Cardiac fibroblast (primary cell): ENCODE results near the gene D2HGDH.
"Not testable (repeated sequence)": the region's sequence is repeated elsewhere in the genome, so short reads cannot be mapped to it uniquely, and the experiment has no call there.

ENCODE experiments used
- DNase-seq, 2 donors: peaks; one replicate each; pipeline versions ENCODE4 v3.0.0 to v3.0.0-alpha.2; 2010; ENCODE audit warnings: low read depth in 2 of 2
- H3K4me3 ChIP-seq, 2 donors: replicated peaks in 1 of 2; 1 replicate in 1 of 2; 2 replicates in 1 of 2; pipeline ENCODE4 v1.5.1; 2011; ENCODE audit warnings: low read depth in 2 of 2, low read length in 2 of 2, mild to moderate bottlenecking in 2 of 2, moderate library complexity in 1 of 2
- TF ChIP-seq, protein P1 (sequence below): IDR thresholded peaks from one replicate; pipeline ENCODE4 v1.5.1; 2011; ENCODE audit warnings: low read depth, mild to moderate bottlenecking, low read length, inconsistent platforms

Gene D2HGDH

GRCh38 chr2:241814393-241814642 is 79.9 kb downstream of the D2HGDH start:
- no peak overlapping the region for H3K4me3 ChIP-seq
- DNase-seq: no peak
- TF ChIP-seq, protein P1, sequence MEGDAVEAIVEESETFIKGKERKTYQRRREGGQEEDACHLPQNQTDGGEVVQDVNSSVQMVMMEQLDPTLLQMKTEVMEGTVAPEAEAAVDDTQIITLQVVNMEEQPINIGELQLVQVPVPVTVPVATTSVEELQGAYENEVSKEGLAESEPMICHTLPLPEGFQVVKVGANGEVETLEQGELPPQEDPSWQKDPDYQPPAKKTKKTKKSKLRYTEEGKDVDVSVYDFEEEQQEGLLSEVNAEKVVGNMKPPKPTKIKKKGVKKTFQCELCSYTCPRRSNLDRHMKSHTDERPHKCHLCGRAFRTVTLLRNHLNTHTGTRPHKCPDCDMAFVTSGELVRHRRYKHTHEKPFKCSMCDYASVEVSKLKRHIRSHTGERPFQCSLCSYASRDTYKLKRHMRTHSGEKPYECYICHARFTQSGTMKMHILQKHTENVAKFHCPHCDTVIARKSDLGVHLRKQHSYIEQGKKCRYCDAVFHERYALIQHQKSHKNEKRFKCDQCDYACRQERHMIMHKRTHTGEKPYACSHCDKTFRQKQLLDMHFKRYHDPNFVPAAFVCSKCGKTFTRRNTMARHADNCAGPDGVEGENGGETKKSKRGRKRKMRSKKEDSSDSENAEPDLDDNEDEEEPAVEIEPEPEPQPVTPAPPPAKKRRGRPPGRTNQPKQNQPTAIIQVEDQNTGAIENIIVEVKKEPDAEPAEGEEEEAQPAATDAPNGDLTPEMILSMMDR: no peak

DNA sequence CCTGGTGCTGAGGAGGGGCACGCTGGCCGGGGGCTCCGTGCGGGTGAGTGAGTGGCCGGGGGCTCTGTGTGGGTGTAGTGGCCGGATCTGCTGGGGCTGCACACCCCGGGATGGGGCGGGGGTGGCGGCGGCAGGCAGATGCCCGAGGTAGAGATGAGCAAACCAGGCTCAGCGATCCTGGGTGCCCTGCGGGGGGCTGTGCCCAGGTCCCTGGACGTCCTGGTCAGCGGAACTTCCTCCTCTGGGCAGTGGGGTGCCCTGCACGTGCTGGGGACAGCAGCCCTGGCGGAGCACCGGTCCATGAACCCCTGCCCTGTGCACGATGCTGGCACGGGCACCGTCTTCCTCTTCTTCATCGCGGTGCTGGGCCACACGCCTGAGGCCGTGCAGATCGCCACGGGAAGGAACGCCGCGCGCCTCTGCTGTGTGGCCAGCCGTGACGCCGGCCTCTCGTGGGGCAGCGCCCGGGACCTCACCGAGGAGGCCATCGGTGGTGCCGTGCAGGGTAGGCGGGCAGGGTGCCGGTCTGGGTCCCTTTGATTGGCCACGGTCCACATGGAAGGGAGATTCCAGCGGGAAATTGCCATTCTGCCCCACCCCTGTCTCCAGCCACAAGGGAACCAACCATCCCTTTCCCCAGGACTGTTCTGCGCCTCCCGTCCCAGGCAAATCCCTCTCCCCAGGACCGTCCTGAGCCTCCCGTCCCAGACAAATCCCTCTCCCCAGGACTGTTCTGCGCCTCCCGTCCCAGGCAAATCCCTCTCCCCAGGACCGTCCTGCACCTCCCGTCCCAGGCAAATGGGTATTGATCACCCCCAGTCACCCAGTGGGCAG is 80.4 kb downstream of the D2HGDH start:
- TF ChIP-seq, protein P1: no peak
- DNase-seq: no peak
- H3K4me3 ChIP-seq: no peak overlapping the region

DNA sequence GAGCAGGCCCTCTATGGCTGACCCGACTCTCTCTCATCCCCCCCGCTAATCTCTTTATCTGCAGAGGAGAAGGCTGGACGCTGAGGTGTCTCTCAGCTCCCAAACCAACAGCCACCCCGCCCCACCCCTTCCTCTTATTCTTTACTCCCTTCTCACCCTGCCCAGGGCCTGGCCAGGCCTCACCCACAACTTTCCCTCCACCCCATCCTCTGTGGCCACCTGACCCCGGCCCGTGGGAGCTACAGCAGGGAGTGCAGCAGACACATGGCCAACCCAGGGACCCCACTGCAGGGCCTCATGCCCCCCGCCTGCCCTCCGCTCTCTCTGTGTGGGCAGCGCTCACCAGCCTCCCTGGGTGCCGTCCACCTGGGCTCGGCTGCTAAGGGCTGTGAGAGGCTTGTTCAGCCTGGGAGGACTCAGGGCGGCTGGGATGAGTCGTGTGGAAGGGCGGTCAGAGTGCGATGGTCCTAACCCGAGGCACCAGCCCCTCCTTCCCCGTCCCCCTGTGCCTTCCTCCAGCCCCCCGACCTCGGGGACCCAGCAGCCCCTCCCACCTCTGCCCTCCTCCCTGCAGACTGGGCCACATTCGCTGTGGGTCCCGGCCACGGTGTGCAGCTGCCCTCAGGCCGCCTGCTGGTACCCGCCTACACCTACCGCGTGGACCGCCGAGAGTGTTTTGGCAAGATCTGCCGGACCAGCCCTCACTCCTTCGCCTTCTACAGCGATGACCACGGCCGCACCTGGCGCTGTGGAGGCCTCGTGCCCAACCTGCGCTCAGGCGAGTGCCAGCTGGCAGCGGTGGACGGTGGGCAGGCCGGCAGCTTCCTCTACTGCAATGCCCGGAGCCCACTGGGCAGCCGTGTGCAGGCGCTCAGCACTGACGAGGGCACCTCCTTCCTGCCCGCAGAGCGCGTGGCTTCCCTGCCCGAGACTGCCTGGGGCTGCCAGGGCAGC is 81.3 kb downstream of the D2HGDH start:
- DNase-seq: no peak
- TF ChIP-seq, protein P1: no peak
- H3K4me3 ChIP-seq: no peak overlapping the region

- DNase-seq: no peak
- H3K4me3 ChIP-seq: no peak overlapping the region
- TF ChIP-seq, protein P1: no peak
These were observed 82.1 kb downstream of the D2HGDH start for GRCh38 chr2:241816431-241817121.

DNA sequence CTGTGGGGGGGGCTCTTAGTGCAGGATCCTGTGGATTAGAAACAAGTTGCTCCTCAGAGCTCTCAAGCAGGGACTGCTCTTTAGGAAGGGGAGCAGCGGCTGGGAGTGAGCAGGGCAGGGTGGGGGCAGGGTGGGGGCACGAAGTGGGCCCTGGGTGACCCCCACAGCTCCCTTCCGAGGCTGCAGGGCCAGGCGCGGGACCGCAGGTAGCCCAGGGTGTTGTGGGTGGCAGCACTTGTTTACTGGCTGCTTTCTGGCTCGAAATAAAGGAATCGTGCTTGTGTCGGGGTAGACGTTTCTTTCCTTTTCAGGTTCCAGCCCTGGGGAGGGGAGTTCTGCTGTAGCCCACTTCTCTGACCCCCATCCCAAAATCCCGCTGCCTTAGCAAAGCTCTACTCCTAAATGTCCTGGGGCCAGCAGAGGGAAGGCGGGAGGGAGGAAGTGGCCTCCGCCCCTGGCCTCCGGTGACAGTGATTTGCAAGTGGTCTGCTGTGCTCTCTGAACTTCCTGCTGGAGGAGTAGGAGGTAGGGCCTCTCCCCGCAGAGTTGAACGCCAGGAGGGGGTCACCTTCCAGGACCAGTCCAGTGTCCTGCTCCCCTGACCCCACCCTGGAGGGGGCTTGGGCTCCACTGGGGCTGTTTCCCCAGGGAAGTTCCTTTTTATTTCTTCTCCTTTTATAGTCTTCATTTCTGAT is 82.8 kb downstream of the D2HGDH start:
- no peak for DNase-seq
- H3K4me3 ChIP-seq: no peak overlapping the region
- TF ChIP-seq, protein P1: no peak

DNA sequence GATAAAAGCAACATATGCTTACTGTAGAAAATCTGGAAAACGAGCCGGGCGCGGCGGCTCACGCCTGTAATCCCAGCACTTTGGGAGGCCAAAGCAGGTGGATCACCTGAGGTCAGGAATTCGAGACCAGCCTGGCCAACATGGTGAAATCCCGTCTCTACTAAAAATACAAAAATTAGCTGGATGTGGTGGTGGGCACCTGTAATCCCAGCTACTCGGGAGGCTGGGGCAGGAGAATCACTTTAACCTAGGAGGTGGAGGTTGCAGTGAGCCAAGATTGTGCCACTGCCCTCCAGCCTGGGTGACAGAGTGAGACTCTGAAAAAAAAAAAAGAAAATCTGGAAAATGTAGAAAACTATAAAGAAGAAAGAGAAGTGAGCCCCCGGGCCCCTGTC is 83.4 kb downstream of the D2HGDH start:
- not testable (repeated sequence) for DNase-seq, H3K4me3 ChIP-seq
